HCT116 (cell line): Measurements from ENCODE around the gene GPR176.

Experiments
- ATF3 ChIP-seq: IDR thresholded peaks from 2 replicates; pipeline ENCODE4 v1.6.1; 2012
- ELF1 ChIP-seq: IDR thresholded peaks from 2 replicates; pipeline ENCODE4 v1.6.1; 2012; ENCODE audit warnings: low read depth, borderline replicate concordance
- EZH2phosphoT487 ChIP-seq: fragments of 200-600 bp; IDR thresholded peaks from 2 replicates; pipeline ENCODE4 v1.6.1; 2018; ENCODE audit warnings: antibody characterized with exemption, borderline replicate concordance
- JUND ChIP-seq: IDR thresholded peaks from 2 replicates; pipeline ENCODE4 v1.6.1; 2012
- POLR2A ChIP-seq: IDR thresholded peaks from 2 replicates; pipeline ENCODE4 v1.7.0; 2011; ENCODE audit warnings: borderline replicate concordance; ENCODE audit not compliant: insufficient read depth, insufficient read length; ENCODE audit errors: extremely low read depth
- POLR2AphosphoS5 ChIP-seq: IDR thresholded peaks from 2 replicates; pipeline ENCODE4 v1.6.1; 2011; ENCODE audit warnings: mild to moderate bottlenecking, low read depth, low read length, moderate library complexity
- SIN3A ChIP-seq: IDR thresholded peaks from 2 replicates; pipeline ENCODE4 v1.6.1; 2012; ENCODE audit warnings: low read depth
- TF ChIP-seq, protein P1 (sequence below), 3 experiments: fragments of 200-600 bp in 1 of 3; sonication (generic) in 1 of 3; IDR thresholded peaks in 2 of 3; conservative IDR thresholded peaks in 1 of 3; 2 replicates each; pipeline ENCODE4 v1.5.1; 2012 to 2017; ENCODE audit warnings: low read depth in 2 of 3, low read length in 2 of 3, antibody characterized with exemption in 1 of 3, borderline replicate concordance in 1 of 3, control low read depth in 1 of 3, mild to moderate bottlenecking in 1 of 3, mixed read lengths in 1 of 3, mixed run types in 1 of 3, moderate library complexity in 1 of 3; ENCODE audit not compliant: insufficient read depth in 1 of 3
- TF ChIP-seq, protein P2 (sequence below): IDR thresholded peaks from 2 replicates; pipeline ENCODE4 v1.6.1; 2012

DNA sequence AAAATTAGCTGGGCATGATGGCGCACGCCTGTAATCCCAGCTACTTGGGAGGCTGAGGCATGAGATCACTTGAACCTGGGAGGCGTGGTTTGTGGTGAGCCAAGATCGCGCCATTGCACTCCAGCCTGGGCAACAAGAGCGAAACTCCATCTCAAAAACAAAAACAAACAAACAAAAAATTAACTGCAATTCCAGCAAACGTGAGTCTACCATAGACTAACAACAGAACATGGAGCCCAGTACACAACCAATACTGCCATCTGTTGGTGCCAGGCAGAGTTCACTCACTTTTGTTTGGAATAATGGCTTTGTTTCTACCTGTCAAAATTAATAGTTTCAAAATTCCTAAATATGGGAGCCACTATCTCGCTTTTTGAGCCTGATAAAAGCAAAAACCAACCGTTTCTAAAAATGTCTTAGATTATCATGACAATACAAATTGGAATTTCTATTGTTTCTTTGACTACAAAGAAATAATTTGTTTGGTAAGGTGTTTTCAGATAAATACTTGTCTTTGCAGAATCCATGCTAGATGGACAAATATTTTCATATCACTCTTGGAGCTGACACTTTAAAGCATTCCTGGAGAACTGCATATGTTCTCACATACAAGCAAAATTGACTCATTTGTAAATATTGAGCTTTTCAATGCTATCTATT is 45.0 kb downstream of the GPR176 start:
- TF ChIP-seq ATF3 (no peak), POLR2AphosphoS5 (no peak), JUND (no peak), SIN3A (no peak), EZH2phosphoT487 (no peak), POLR2A (no peak), ELF1 (no peak)
- TF ChIP-seq, protein P1, sequence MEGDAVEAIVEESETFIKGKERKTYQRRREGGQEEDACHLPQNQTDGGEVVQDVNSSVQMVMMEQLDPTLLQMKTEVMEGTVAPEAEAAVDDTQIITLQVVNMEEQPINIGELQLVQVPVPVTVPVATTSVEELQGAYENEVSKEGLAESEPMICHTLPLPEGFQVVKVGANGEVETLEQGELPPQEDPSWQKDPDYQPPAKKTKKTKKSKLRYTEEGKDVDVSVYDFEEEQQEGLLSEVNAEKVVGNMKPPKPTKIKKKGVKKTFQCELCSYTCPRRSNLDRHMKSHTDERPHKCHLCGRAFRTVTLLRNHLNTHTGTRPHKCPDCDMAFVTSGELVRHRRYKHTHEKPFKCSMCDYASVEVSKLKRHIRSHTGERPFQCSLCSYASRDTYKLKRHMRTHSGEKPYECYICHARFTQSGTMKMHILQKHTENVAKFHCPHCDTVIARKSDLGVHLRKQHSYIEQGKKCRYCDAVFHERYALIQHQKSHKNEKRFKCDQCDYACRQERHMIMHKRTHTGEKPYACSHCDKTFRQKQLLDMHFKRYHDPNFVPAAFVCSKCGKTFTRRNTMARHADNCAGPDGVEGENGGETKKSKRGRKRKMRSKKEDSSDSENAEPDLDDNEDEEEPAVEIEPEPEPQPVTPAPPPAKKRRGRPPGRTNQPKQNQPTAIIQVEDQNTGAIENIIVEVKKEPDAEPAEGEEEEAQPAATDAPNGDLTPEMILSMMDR (IDR thresholded peaks at IDR 0.05 in 2 of 3, conservative IDR thresholded peaks at IDR 0.05 in 1 of 3; ENCODE audit: borderline replicate concordance in 1 of 3, insufficient read depth in 1 of 3, low read depth in 2 of 3, low read length in 2 of 3), result peak; percentile 55 to 77 (median 72); a peak in 5 of 6 replicates
- TF ChIP-seq, protein P2, sequence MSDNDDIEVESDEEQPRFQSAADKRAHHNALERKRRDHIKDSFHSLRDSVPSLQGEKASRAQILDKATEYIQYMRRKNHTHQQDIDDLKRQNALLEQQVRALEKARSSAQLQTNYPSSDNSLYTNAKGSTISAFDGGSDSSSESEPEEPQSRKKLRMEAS, result no peak
